ENCODE data around the gene ADIPOR2.

ADIPOR2 gene

GRCh38 chr12:1835211-1836131, 144.6 kb downstream of the ADIPOR2 start:
- DNase-seq, result no peak

- DNase-seq, result no peak
Observed at GRCh38 chr12:1836241-1836803, 145.5 kb downstream of the ADIPOR2 start.

- DNase-seq, result no peak
Observed at GRCh38 chr12:1836854-1837421, 146.1 kb downstream of the ADIPOR2 start.

GRCh38 chr12:1837541-1838204, 146.8 kb downstream of the ADIPOR2 start:
- DNase-seq, result no peak
